Sigmoid colon (tissue), 7 donors: Measurements from ENCODE around the gene CASP2. TPM values are rescaled to one million over a fixed set of nuclear protein-coding genes. Genes with fewer than 3 reads are reported as not detected.

Experiments
- DNase-seq: peaks from one replicate; pipeline ENCODE4 v3.0.0-alpha.2; 2019
- H3K27ac ChIP-seq, 4 donors: fragments of 200-600 bp; sonication (generic); one replicate each; pipeline ENCODE4 v1.5.1; 2016 to 2019; ENCODE audit warnings: mild to moderate bottlenecking in 1 of 4
- H3K27me3 ChIP-seq, 3 donors: fragments of 200-600 bp; sonication (generic); one replicate each; pipeline ENCODE4 v1.5.1; 2019; ENCODE audit warnings: mild to moderate bottlenecking in 1 of 3
- H3K36me3 ChIP-seq, 4 donors: fragments of 200-600 bp; sonication (generic); one replicate each; pipeline ENCODE4 v1.5.1; 2016 to 2019
- H3K4me1 ChIP-seq, 4 donors: fragments of 200-600 bp; sonication (generic); one replicate each; pipeline ENCODE4 v1.5.1; 2017 to 2019
- H3K4me3 ChIP-seq, 4 donors: fragments of 200-600 bp; sonication (generic); one replicate each; pipeline ENCODE4 v1.5.1; 2017 to 2019; ENCODE audit warnings: mild to moderate bottlenecking in 2 of 4, moderate library complexity in 1 of 4
- H3K9me3 ChIP-seq, 4 donors: fragments of 200-600 bp in 3 of 4; sonication (generic) in 3 of 4; one replicate each; pipeline versions ENCODE4 v1.5.1 to v1.6.1; 2013 to 2019
- CTCF ChIP-seq, 4 experiments: fragments of 450-650 bp in 3 of 4; fragments of 200-600 bp in 1 of 4; IDR thresholded peaks; one replicate each; pipeline ENCODE4 v1.5.1; 2016 to 2019; ENCODE audit warnings: antibody characterized with exemption in 4 of 4, mild to moderate bottlenecking in 3 of 4, moderate library complexity in 2 of 4
- EP300 ChIP-seq, 4 donors: sonication (generic); formaldehyde crosslinking; IDR thresholded peaks; one replicate each; pipeline ENCODE4 v1.6.1; 2017; ENCODE audit warnings: antibody characterized with exemption in 4 of 4
- POLR2A ChIP-seq, 2 donors: fragments of 450-650 bp; IDR thresholded peaks; one replicate each; pipeline ENCODE4 v1.6.1; 2016; ENCODE audit warnings: antibody characterized with exemption in 2 of 2, mild to moderate bottlenecking in 2 of 2, moderate library complexity in 2 of 2
- POLR2AphosphoS5 ChIP-seq, 4 donors: sonication (generic); formaldehyde crosslinking; IDR thresholded peaks; one replicate each; pipeline ENCODE4 v1.6.1; 2017; ENCODE audit warnings: antibody characterized with exemption in 4 of 4
- WGBS, 2 donors: extraction: QIAGEN DNeasy Blood & Tissue Kit; methylation state at CpG; one replicate each; pipeline ENCODE4 v1.1.7; 2013; 5-methylcytosine and 5-hydroxymethylcytosine counted together
- intact Hi-C: fragments of 100-400 bp; cut with DNase I; formaldehyde crosslinking; loops from one replicate; pipeline ENCODE4 v1.15.1; 2023
- polyA plus RNA-seq, 3 donors: library from polyadenylated mRNA; stranded (reverse); fragments of 200-250 nt; gene quantifications; one replicate each; pipeline ENCODE4 v1.2.3, GENCODE V29; 2013
- total RNA-seq, 4 donors: library from RNA; depleted of rRNA; stranded (reverse); fragments of >200 nt; gene quantifications; one replicate each; pipeline ENCODE4 v1.1.0, GENCODE V29; 2016
- donor health status: healthy with polysubstance abuse.
- donor health status: Bipolar disorder and iron deficiency.
- donor health status: healthy.

Gene CASP2
- total and polyA plus RNA-seq, 7 donors: 6.0 to 16.2 (median 7.2) TPM

GRCh38 chr7:143329471-143330170, 41.5 kb downstream of the CASP2 start:
- H3K27me3 ChIP-seq: no peaks in the 10 kb centered on the region
- H3K4me1 ChIP-seq: peaks cover 0 to 9% (median 8%) of the 10 kb centered on the region in 4 donors
- WGBS, 2 donors: 90 to 93% methylated on average over 10 of the region's 10 CpGs
- H3K9me3 ChIP-seq: no peaks in the 10 kb centered on the region
- no peak overlapping the region for H3K4me3 ChIP-seq
- H3K36me3 ChIP-seq: no peaks in the 10 kb centered on the region
- intact Hi-C loops: no loop called here
- no peak overlapping the region for H3K27ac ChIP-seq
- no peak for DNase-seq
- TF ChIP-seq EP300 (IDR thresholded peaks at IDR 0.05) (no peak), POLR2AphosphoS5 (IDR thresholded peaks at IDR 0.05) (no peak), POLR2A (IDR thresholded peaks at IDR 0.05) (no peak), CTCF (IDR thresholded peaks at IDR 0.05) (no peak)

- Histone ChIP-seq H3K9me3 (no peaks in the 10 kb centered on the region), H3K36me3 (no peaks in the 10 kb centered on the region), H3K4me3 (no peak overlapping the region), H3K4me1 (peaks cover 0 to 9% (median 8%) of the 10 kb centered on the region in 4 donors), H3K27me3 (no peaks in the 10 kb centered on the region), H3K27ac (peak overlapping the region in 3 of 4 donors; percentile 13 to 68 (median 65))
- TF ChIP-seq POLR2AphosphoS5 (IDR thresholded peaks at IDR 0.05) (peak in 1 of 4 donors; percentile 17), POLR2A (IDR thresholded peaks at IDR 0.05) (no peak), CTCF (IDR thresholded peaks at IDR 0.05) (no peak), EP300 (IDR thresholded peaks at IDR 0.05) (no peak)
- intact Hi-C loops: no loop called here
- no peak for DNase-seq
- 80 to 85% methylated on average over 8 of the region's 8 CpGs for WGBS, 2 donors
Observed at GRCh38 chr7:143331179-143331801, 43.1 kb downstream of the CASP2 start.

GRCh38 chr7:143334244-143334643, 46.1 kb downstream of the CASP2 start:
- 53 to 67% methylated on average over 1 of the region's 1 CpG for WGBS, 2 donors
- TF ChIP-seq POLR2AphosphoS5 (IDR thresholded peaks at IDR 0.05) (no peak), CTCF (IDR thresholded peaks at IDR 0.05) (no peak), POLR2A (IDR thresholded peaks at IDR 0.05) (no peak), EP300 (IDR thresholded peaks at IDR 0.05) (no peak)
- Histone ChIP-seq H3K4me1 (peaks cover 0 to 9% (median 8%) of the 10 kb centered on the region in 4 donors), H3K36me3 (no peaks in the 10 kb centered on the region), H3K9me3 (no peaks in the 10 kb centered on the region), H3K27me3 (peaks cover 0 to 4% (median 0%) of the 10 kb centered on the region in 3 donors), H3K4me3 (no peak overlapping the region), H3K27ac (no peak overlapping the region)
- no peak for DNase-seq
- intact Hi-C loops: no loop called here

GRCh38 chr7:143337216-143337615, 49.1 kb downstream of the CASP2 start:
- Histone ChIP-seq H3K36me3 (no peaks in the 10 kb centered on the region), H3K27me3 (peaks cover 0 to 4% (median 0%) of the 10 kb centered on the region in 3 donors), H3K27ac (no peak overlapping the region), H3K4me3 (no peak overlapping the region), H3K4me1 (no peaks in the 10 kb centered on the region), H3K9me3 (no peaks in the 10 kb centered on the region)
- TF ChIP-seq EP300 (IDR thresholded peaks at IDR 0.05) (no peak), POLR2A (IDR thresholded peaks at IDR 0.05) (no peak), POLR2AphosphoS5 (IDR thresholded peaks at IDR 0.05) (no peak), CTCF (IDR thresholded peaks at IDR 0.05) (no peak)
- DNase-seq: no peak
- intact Hi-C loops: no loop called here
- 90% methylated on average over 3 of the region's 3 CpGs for WGBS, 2 donors
